PC-9 (cell line): ENCODE results near the gene CTSL.

Experiments used
- CTCF ChIP-seq: fragments of 200-600 bp; sonication (generic); conservative IDR thresholded peaks from 2 replicates; pipeline ENCODE4 v1.6.1; 2017; ENCODE audit warnings: mixed run types, antibody characterized with exemption, mild to moderate bottlenecking, moderate library complexity
- EZH2 ChIP-seq: fragments of 200-600 bp; sonication (generic); IDR thresholded peaks from 2 replicates; pipeline ENCODE4 v1.8.0; 2017; ENCODE audit warnings: antibody characterized with exemption, low read depth

GRCh38 chr9:87718852-87719612 lies 6.9 kb upstream of the CTSL start:
- no peak for TF ChIP-seq CTCF
- TF ChIP-seq EZH2: no peak
